Common myeloid progenitor, CD34-positive (primary cell): ENCODE data around the gene VPS41.

Experiments used
- CTCF ChIA-PET: fragments of 350-600 bp; sonication (Branson Sonifier 250); formaldehyde crosslinking; loops from one replicate; lab custom pipeline; 2021; ENCODE audit warnings: antibody characterized with exemption; lab: Charles Lee
- POLR2A ChIA-PET: fragments of 350-600 bp; sonication (Branson Sonifier 250); formaldehyde crosslinking; loops from one replicate; lab custom pipeline; 2021; ENCODE audit warnings: antibody characterized with exemption; lab: Charles Lee
- DNase-seq, 3 donors: peaks; one replicate each; pipeline versions ENCODE4 v3.0.0 to v3.0.0-alpha.2; 2013
- H3K27ac ChIP-seq, 2 experiments: 1 replicate in 1 of 2; 2 replicates in 1 of 2; pipeline ENCODE4 v1.7.0; 2013; ENCODE audit warnings: inconsistent platforms in 2 of 2, low read length in 2 of 2, mild to moderate bottlenecking in 2 of 2, low read depth in 1 of 2, moderate library complexity in 1 of 2; ENCODE audit not compliant: severe bottlenecking in 2 of 2, insufficient read depth in 1 of 2, poor library complexity in 1 of 2
- H3K27me3 ChIP-seq, 5 experiments: replicated peaks in 2 of 5; 1 replicate in 3 of 5; 2 replicates in 2 of 5; pipeline versions ENCODE4 v1.6.1 to v1.7.0; 2013; ENCODE audit warnings: low read length in 4 of 5, mild to moderate bottlenecking in 2 of 5, moderate library complexity in 2 of 5, inconsistent platforms in 1 of 5; ENCODE audit not compliant: insufficient read depth in 5 of 5, control insufficient read depth in 4 of 5
- H3K36me3 ChIP-seq, 4 experiments: 1 replicate in 2 of 4; 2 replicates in 2 of 4; pipeline versions ENCODE4 v1.6.1 to v1.7.0; 2013; ENCODE audit warnings: low read length in 3 of 4, control low read depth in 1 of 4, mild to moderate bottlenecking in 1 of 4; ENCODE audit not compliant: control insufficient read depth in 4 of 4, insufficient read depth in 4 of 4
- H3K4me1 ChIP-seq, 4 experiments: 1 replicate in 3 of 4; 2 replicates in 1 of 4; pipeline versions ENCODE4 v1.6.1 to v1.7.1; 2013; ENCODE audit warnings: low read length in 3 of 4, mild to moderate bottlenecking in 3 of 4, control low read depth in 1 of 4, inconsistent platforms in 1 of 4, moderate library complexity in 1 of 4; ENCODE audit not compliant: control insufficient read depth in 4 of 4, insufficient read depth in 4 of 4; ENCODE audit errors: control extremely low read depth in 1 of 4
- H3K4me3 ChIP-seq, 7 experiments: 1 replicate in 4 of 7; 2 replicates in 3 of 7; pipeline versions ENCODE4 v1.5.1 to v1.7.0; 2013; ENCODE audit warnings: mild to moderate bottlenecking in 7 of 7, low read length in 6 of 7, moderate library complexity in 6 of 7, inconsistent platforms in 2 of 7, low read depth in 2 of 7, control low read depth in 1 of 7; ENCODE audit not compliant: insufficient read depth in 4 of 7, control insufficient read depth in 1 of 7; ENCODE audit errors: extremely low read depth in 1 of 7
- H3K9me3 ChIP-seq, 5 experiments: 1 replicate in 4 of 5; 2 replicates in 1 of 5; pipeline versions ENCODE4 v1.6.1 to v1.7.1; 2013; ENCODE audit warnings: low read length in 4 of 5, mild to moderate bottlenecking in 2 of 5, inconsistent platforms in 1 of 5, low read depth in 1 of 5, moderate library complexity in 1 of 5; ENCODE audit not compliant: control insufficient read depth in 4 of 5, insufficient read depth in 2 of 5; ENCODE audit errors: control extremely low read depth in 1 of 5
- WGBS: methylation state at CpG from one replicate; pipeline ENCODE4 v1.1.5; 2013; ENCODE audit not compliant: insufficient coverage; 5-methylcytosine and 5-hydroxymethylcytosine counted together

VPS41 gene

DNA sequence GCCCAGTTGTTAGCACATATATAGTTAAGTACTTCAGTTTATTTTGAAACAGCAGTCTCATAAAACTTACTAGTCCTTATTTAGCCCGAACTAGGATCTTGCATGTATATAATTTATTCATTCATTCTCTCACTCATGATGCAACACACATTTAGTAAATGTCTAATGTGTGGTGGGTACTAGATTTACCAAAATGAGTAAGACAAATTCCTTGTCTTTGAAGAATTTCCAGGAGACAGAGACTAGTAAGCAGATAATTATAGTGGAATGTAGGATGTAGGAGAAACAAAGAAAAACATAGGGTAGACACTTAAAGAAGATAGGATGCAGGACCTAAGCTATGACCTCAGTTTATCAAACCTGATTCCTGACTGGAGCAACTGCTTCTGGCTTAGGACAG is 157.6 kb downstream of the VPS41 start:
- H3K36me3 ChIP-seq, result peaks cover 7 to 44% (median 29%) of the 10 kb centered on the region in 4 experiments
- POLR2A ChIA-PET, result no interaction called here
- no CpG with 5 or more reads among the region's 1 CpG for WGBS

DNA sequence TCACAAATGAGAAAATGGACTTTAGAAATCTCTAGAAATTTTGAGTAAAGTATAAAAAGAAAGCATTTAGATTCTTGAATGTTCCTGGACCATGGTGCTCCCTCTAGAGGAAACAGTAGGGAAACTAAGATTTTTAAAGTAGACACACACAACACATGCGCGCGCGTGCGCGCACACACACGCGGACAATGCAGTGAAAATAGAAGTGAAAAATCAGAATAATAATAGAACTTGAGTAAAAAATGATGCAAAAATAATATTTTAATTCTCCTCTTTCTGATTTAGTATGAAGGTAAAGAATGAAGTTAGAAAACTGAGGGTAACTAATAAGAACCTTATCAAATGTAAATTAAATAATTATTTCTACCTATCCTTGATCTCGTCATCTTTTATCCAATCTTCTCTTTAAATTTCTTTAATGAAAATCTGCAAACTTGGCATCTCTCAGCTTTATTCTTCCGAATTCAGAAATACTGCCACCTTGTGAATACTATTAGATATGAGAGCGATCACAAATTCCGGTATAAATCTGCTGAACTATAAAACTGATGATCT is 160.9 kb downstream of the VPS41 start:
- peaks cover 9 to 43% (median 25%) of the 10 kb centered on the region in 4 experiments for H3K36me3 ChIP-seq
- peak; percentile 20 to 67 (median 66) for DNase-seq
- H3K4me3 ChIP-seq, result no peak overlapping the region
- H3K27me3 ChIP-seq, result no peaks in the 10 kb centered on the region
- no peaks in the 10 kb centered on the region for H3K9me3 ChIP-seq
- ChIA-PET CTCF (interaction anchor here (1.4 kb wide), 1 partner anchor 8 kb away, joined by 4 read pairs; no protein-coding TSS in a partner anchor), POLR2A (no interaction called here)
- H3K4me1 ChIP-seq, result peaks cover 0 to 3% (median 0%) of the 10 kb centered on the region in 4 experiments
- 94% methylated on average over 3 of the region's 12 CpGs for WGBS
- H3K27ac ChIP-seq, result no peak overlapping the region

More for the DNA sequence above, 157.6 kb downstream of the VPS41 start:
- H3K4me3 ChIP-seq, result no peak overlapping the region
- H3K27me3 ChIP-seq, result no peaks in the 10 kb centered on the region
- H3K9me3 ChIP-seq, result no peaks in the 10 kb centered on the region
- H3K27ac ChIP-seq, result no peak overlapping the region
- CTCF ChIA-PET, result no interaction called here
- H3K4me1 ChIP-seq, result peaks cover 0 to 3% (median 0%) of the 10 kb centered on the region in 4 experiments
- no peak for DNase-seq

DNA sequence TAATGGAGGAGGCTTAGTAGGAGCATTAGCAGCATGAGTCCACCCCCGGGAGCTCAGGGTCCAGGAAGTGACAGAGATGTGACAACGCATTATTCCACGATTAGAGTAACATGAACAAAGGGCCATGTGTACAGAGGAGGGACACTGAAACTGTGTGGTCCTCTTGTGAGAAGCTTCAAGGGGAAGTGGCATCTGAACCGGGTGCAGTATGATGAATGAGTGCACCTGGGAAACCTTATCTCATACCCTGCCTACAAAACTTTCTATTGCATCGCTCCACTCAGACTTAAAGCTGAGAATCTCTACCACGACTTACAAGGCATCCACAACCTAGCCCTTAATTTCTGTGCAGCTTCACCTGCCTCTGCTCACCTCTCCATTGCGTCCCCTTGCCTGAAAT is 162.6 kb downstream of the VPS41 start:
- Histone ChIP-seq H3K27me3 (no peaks in the 10 kb centered on the region), H3K36me3 (peaks cover 13 to 45% (median 26%) of the 10 kb centered on the region in 4 experiments), H3K27ac (no peak overlapping the region), H3K4me3 (no peak overlapping the region), H3K4me1 (peaks cover 0 to 3% (median 0%) of the 10 kb centered on the region in 4 experiments), H3K9me3 (no peaks in the 10 kb centered on the region)
- CTCF ChIA-PET, result no interaction called here
- WGBS, result 100% methylated on average over 7 of the region's 7 CpGs
- DNase-seq, result no peak
- POLR2A ChIA-PET, result no interaction called here

DNA sequence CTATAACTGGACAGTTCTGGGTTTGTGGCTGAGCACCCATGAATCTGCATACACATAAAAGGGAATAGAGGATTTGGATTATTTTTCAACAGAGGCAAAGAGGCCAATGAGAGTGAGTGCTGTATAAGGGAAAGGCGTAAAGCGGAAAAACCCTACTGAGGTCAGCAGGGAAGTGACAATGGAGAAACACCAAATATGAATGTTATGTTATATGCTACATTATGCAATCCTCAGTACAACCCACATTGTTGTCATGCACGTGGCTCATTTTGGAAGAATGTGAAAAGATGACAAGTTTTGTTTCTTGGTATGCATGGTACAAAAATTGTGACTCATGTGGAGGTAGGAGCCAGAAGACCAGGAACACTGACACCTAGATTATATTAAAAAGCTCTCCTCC is 164.2 kb downstream of the VPS41 start:
- DNase-seq, result no peak
- no CpG with 5 or more reads among the region's 3 CpGs for WGBS
- Histone ChIP-seq H3K4me1 (no peaks in the 10 kb centered on the region), H3K9me3 (no peaks in the 10 kb centered on the region), H3K4me3 (no peak overlapping the region), H3K27ac (no peak overlapping the region), H3K36me3 (peaks cover 19 to 53% (median 37%) of the 10 kb centered on the region in 4 experiments), H3K27me3 (no peaks in the 10 kb centered on the region)
- CTCF ChIA-PET, result interaction anchor here (0.6 kb wide), 1 partner anchor 1136 kb away, joined by 3 read pairs; no protein-coding TSS in a partner anchor
- POLR2A ChIA-PET, result no interaction called here

DNA sequence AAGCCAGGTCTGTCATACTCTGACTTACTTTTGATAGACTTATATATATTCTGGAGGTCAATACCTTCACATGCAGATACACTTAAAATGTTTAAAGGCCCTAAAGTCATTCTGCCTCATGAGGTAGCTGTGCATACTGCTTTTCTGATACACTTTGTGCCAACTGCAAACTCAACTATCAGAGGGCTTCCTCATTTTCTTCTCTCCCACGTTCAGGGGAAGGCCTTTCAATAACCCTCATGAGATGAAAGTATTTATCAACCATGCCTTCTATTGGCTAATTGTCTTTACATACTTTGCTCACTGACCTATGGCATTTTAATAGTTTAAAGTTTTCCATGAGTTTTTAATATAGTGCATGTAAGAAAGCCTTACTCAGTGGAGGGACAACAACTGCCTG is 165.1 kb downstream of the VPS41 start:
- H3K9me3 ChIP-seq, result no peaks in the 10 kb centered on the region
- peaks cover 19 to 53% (median 37%) of the 10 kb centered on the region in 4 experiments for H3K36me3 ChIP-seq
- 100% methylated on average over 1 of the region's 1 CpG for WGBS
- H3K4me1 ChIP-seq, result no peaks in the 10 kb centered on the region
- H3K4me3 ChIP-seq, result no peak overlapping the region
- H3K27ac ChIP-seq, result no peak overlapping the region
- DNase-seq, result no peak
- POLR2A ChIA-PET, result no interaction called here
- H3K27me3 ChIP-seq, result no peaks in the 10 kb centered on the region
- CTCF ChIA-PET, result no interaction called here

DNA sequence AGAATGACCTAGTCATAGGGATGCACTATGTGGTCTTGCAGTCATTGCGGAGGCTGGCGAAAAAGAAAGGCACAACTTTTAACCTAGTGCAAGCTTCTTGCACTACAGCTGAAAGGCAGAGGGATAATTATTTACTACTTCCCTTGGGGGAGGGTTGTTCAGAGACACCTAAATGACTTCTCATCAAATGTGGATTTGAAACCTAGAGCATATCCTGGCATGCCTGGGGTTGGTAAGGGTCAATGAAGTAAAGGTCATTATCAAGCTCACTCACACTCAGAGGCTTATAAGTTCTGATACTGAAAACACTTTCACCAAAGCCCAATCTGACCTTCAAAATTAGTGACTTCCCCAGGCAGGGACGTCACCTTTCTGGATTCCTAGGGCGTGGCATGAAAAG is 168.9 kb downstream of the VPS41 start:
- H3K4me1 ChIP-seq, result no peaks in the 10 kb centered on the region
- CTCF ChIA-PET, result interaction anchor here (1.3 to 1.5 kb wide), 3 partner anchors 8 to 31 kb away, joined by 3 to 4 read pairs (median 3); no protein-coding TSS in a partner anchor
- H3K4me3 ChIP-seq, result no peak overlapping the region
- no peak for DNase-seq
- WGBS, result 93% methylated on average over 4 of the region's 4 CpGs
- H3K36me3 ChIP-seq, result peaks cover 15 to 57% (median 45%) of the 10 kb centered on the region in 4 experiments
- no peak overlapping the region for H3K27ac ChIP-seq
- no peaks in the 10 kb centered on the region for H3K9me3 ChIP-seq
- no peaks in the 10 kb centered on the region for H3K27me3 ChIP-seq
- POLR2A ChIA-PET, result no interaction called here

DNA sequence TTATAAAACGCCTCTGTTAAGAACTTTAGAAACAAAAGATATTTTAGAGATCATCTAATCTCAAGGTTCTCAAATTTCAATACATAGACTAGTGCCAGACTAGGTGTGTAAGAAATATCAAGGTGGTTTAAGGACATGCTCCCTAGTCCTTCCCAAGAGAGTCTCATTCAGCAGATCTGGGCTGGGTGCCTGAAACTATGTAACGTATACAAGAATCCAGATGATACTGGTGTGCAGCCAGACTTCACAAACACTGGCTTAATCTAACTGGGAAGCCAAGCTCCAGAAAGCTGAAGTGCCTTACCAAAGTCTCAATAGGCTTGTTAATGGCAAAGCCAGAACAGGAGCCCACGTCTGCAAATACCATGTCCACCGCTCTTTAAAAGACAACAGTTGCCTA is 172.9 kb downstream of the VPS41 start:
- CTCF ChIA-PET, result no interaction called here
- POLR2A ChIA-PET, result no interaction called here
- 100% methylated on average over 3 of the region's 4 CpGs for WGBS
- Histone ChIP-seq H3K9me3 (no peaks in the 10 kb centered on the region), H3K27me3 (no peaks in the 10 kb centered on the region), H3K27ac (no peak overlapping the region), H3K4me3 (no peak overlapping the region), H3K36me3 (peaks cover 6 to 37% (median 29%) of the 10 kb centered on the region in 4 experiments), H3K4me1 (no peaks in the 10 kb centered on the region)
- DNase-seq, result no peak
